Mucosa of stomach (tissue), 1 donor: ENCODE measurements around the gene BAX.

Experiments used
- H3K27me3 ChIP-seq: one replicate; pipeline ENCODE4 v1.7.0; 2013; ENCODE audit warnings: mild to moderate bottlenecking, low read length; ENCODE audit not compliant: control insufficient read depth, insufficient read depth
- H3K36me3 ChIP-seq: one replicate; pipeline ENCODE4 v1.7.0; 2013; ENCODE audit warnings: low read length; ENCODE audit not compliant: control insufficient read depth, insufficient read depth
- H3K4me1 ChIP-seq: one replicate; pipeline ENCODE4 v1.7.0; 2013; ENCODE audit warnings: mild to moderate bottlenecking, low read length; ENCODE audit not compliant: control insufficient read depth, insufficient read depth
- H3K4me3 ChIP-seq: one replicate; pipeline ENCODE4 v1.7.0; 2013; ENCODE audit warnings: low read length
- H3K9ac ChIP-seq: one replicate; pipeline ENCODE4 v1.7.0; 2013; ENCODE audit warnings: mild to moderate bottlenecking, low read length, moderate library complexity
- H3K9me3 ChIP-seq: one replicate; pipeline ENCODE4 v1.7.0; 2013; ENCODE audit warnings: mild to moderate bottlenecking, low read length, moderate library complexity; ENCODE audit not compliant: control insufficient read depth
- donor health status: Pancreatic carcinoma.

The BAX gene

GRCh38 chr19:48994035-48994386 is 39.3 kb downstream of the BAX start:
- Histone ChIP-seq H3K36me3 (no peaks in the 10 kb centered on the region), H3K9me3 (no peaks in the 10 kb centered on the region), H3K9ac (peak overlapping the region; percentile 98), H3K4me3 (peak overlapping the region; percentile 48), H3K27me3 (no peaks in the 10 kb centered on the region), H3K4me1 (peaks cover 9% of the 10 kb centered on the region)

GRCh38 chr19:48997972-48998371 is 43.3 kb downstream of the BAX start:
- H3K36me3 ChIP-seq = no peaks in the 10 kb centered on the region
- no peaks in the 10 kb centered on the region for H3K9me3 ChIP-seq
- no peak overlapping the region for H3K9ac ChIP-seq
- no peaks in the 10 kb centered on the region for H3K4me1 ChIP-seq
- no peak overlapping the region for H3K4me3 ChIP-seq
- no peaks in the 10 kb centered on the region for H3K27me3 ChIP-seq

- Histone ChIP-seq H3K4me3 (no peak overlapping the region), H3K9me3 (no peaks in the 10 kb centered on the region), H3K4me1 (no peaks in the 10 kb centered on the region), H3K9ac (no peak overlapping the region), H3K36me3 (no peaks in the 10 kb centered on the region), H3K27me3 (no peaks in the 10 kb centered on the region)
Measured at GRCh38 chr19:48999481-49000325, 45.0 kb downstream of the BAX start.

GRCh38 chr19:49004133-49004532 is 49.5 kb downstream of the BAX start:
- Histone ChIP-seq H3K4me1 (no peaks in the 10 kb centered on the region), H3K9ac (no peak overlapping the region), H3K36me3 (no peaks in the 10 kb centered on the region), H3K4me3 (no peak overlapping the region), H3K27me3 (no peaks in the 10 kb centered on the region), H3K9me3 (no peaks in the 10 kb centered on the region)

- no peaks in the 10 kb centered on the region for H3K4me1 ChIP-seq
- H3K4me3 ChIP-seq = no peak overlapping the region
- H3K9me3 ChIP-seq = no peaks in the 10 kb centered on the region
- H3K36me3 ChIP-seq = no peaks in the 10 kb centered on the region
- no peaks in the 10 kb centered on the region for H3K27me3 ChIP-seq
- no peak overlapping the region for H3K9ac ChIP-seq
Measured at GRCh38 chr19:49004964-49005614, 50.4 kb downstream of the BAX start.

- Histone ChIP-seq H3K4me3 (no peak overlapping the region), H3K27me3 (no peaks in the 10 kb centered on the region), H3K4me1 (no peaks in the 10 kb centered on the region), H3K9me3 (no peaks in the 10 kb centered on the region), H3K36me3 (no peaks in the 10 kb centered on the region), H3K9ac (no peak overlapping the region)
Measured at GRCh38 chr19:49006905-49007304, 52.2 kb downstream of the BAX start.

- Histone ChIP-seq H3K4me3 (no peak overlapping the region), H3K4me1 (no peaks in the 10 kb centered on the region), H3K36me3 (no peaks in the 10 kb centered on the region), H3K9me3 (no peaks in the 10 kb centered on the region), H3K9ac (no peak overlapping the region), H3K27me3 (no peaks in the 10 kb centered on the region)
Measured at GRCh38 chr19:49009828-49010227, 55.2 kb downstream of the BAX start.

GRCh38 chr19:49010453-49010852 is 55.8 kb downstream of the BAX start:
- H3K27me3 ChIP-seq = no peaks in the 10 kb centered on the region
- no peak overlapping the region for H3K9ac ChIP-seq
- H3K36me3 ChIP-seq = no peaks in the 10 kb centered on the region
- H3K9me3 ChIP-seq = no peaks in the 10 kb centered on the region
- H3K4me3 ChIP-seq = no peak overlapping the region
- H3K4me1 ChIP-seq = no peaks in the 10 kb centered on the region

- no peaks in the 10 kb centered on the region for H3K27me3 ChIP-seq
- no peaks in the 10 kb centered on the region for H3K9me3 ChIP-seq
- H3K4me3 ChIP-seq = no peak overlapping the region
- no peaks in the 10 kb centered on the region for H3K4me1 ChIP-seq
- H3K9ac ChIP-seq = no peak overlapping the region
- no peaks in the 10 kb centered on the region for H3K36me3 ChIP-seq
Measured at GRCh38 chr19:49011194-49011593, 56.5 kb downstream of the BAX start.
